K562 (cell line): ENCODE measurements around the gene NF1. TPM values are rescaled to one million over a fixed set of nuclear protein-coding genes. Genes with fewer than 3 reads are reported as not detected.

ENCODE experiments used
- CAMTA2 ChIP-seq: fragments of 250-450 bp; sonication (Bioruptor Pico); conservative IDR thresholded peaks from 2 replicates; pipeline ENCODE4 v1.5.1; 2022
- EP300 ChIP-seq: IDR thresholded peaks from 2 replicates; pipeline ENCODE4 v1.6.1; 2012; ENCODE audit warnings: low read length, improper control_type of control experiment
- GTF3C2 ChIP-seq: IDR thresholded peaks from 3 replicates; pipeline ENCODE4 v1.6.1; 2011; ENCODE audit warnings: borderline replicate concordance, mild to moderate bottlenecking, moderate library complexity; ENCODE audit not compliant: insufficient read length; ENCODE audit errors: extremely low read depth
- MED1 ChIP-seq: sonication (generic); formaldehyde crosslinking; IDR thresholded peaks from 2 replicates; pipeline ENCODE4 v1.8.1; 2023; ENCODE audit warnings: missing genetic modification reagents, borderline replicate concordance
- NR2C2 ChIP-seq, 2 experiments: fragments of 200-800 bp in 1 of 2; sonication (Bioruptor generic) in 1 of 2; sonication (generic) in 1 of 2; formaldehyde crosslinking in 1 of 2; IDR thresholded peaks; 2 replicates each; pipeline versions ENCODE4 v1.6.1 to v1.8.0; 2016 to 2022; ENCODE audit warnings: mild to moderate bottlenecking in 1 of 2, missing compliant biosample characterization in 1 of 2, missing genetic modification characterization in 1 of 2, missing genetic modification reagents in 1 of 2
- PTTG1 ChIP-seq: fragments of 450-650 bp; IDR thresholded peaks from 2 replicates; pipeline ENCODE4 v1.6.1; 2016; ENCODE audit warnings: low read depth, mild to moderate bottlenecking, missing genetic modification characterization, missing compliant biosample characterization
- TFAM ChIP-seq: fragments of 250-450 bp; sonication (Bioruptor Pico); conservative IDR thresholded peaks from 2 replicates; pipeline ENCODE4 v1.5.0; 2021; ENCODE audit warnings: mild to moderate bottlenecking, moderate library complexity
- VEZF1 ChIP-seq: fragments of 200-800 bp; sonication (Bioruptor generic); IDR thresholded peaks from 2 replicates; pipeline ENCODE4 v1.6.1; 2017; ENCODE audit warnings: missing genetic modification characterization, missing compliant biosample characterization
- ZNF354B ChIP-seq: fragments of 250-450 bp; sonication (Bioruptor Pico); IDR thresholded peaks from 2 replicates; pipeline ENCODE4 v1.4.0; 2020
- ZNF436 ChIP-seq: fragments of 250-450, 450-650 bp; sonication (Bioruptor Pico); formaldehyde crosslinking; IDR thresholded peaks from 2 replicates; pipeline ENCODE4 v1.7.0; 2020; ENCODE audit warnings: mild to moderate bottlenecking
- ZNF77 ChIP-seq: fragments of 250-450 bp; sonication (Bioruptor Pico); IDR thresholded peaks from 2 replicates; pipeline ENCODE4 v1.5.0; 2020
- polyA plus RNA-seq, 8 experiments: library from polyadenylated mRNA; depleted of rRNA in 4 of 8; stranded (reverse) in 5 of 8; unstranded in 3 of 8; fragments of >200 nt; fragmentation: Nextera tagmentation in 2 of 8; fragmentation: Illumina TruSeq in 1 of 8; extraction: Ambion mirVana in 2 of 8; extraction: Trizol in 1 of 8; gene quantifications; 2 replicates each; pipeline versions ENCODE4 v1.2.1 to v1.2.3, GENCODE V29; 2011 to 2014; ENCODE audit warnings: inconsistent platforms in 1 of 8, missing spikeins in 1 of 8
- total RNA-seq, 7 experiments: library from RNA; depleted of rRNA in 6 of 7; stranded (reverse); fragments of >200 nt in 6 of 7; fragmentation: Illumina TruSeq in 2 of 7; extraction: Trizol in 2 of 7; gene quantifications; 2 replicates each; pipeline versions ENCODE4 v1.2.1 to v1.2.3, GENCODE V29; 2011 to 2021; ENCODE audit warnings: low replicate concordance in 1 of 7
- TF ChIP-seq, protein P1 (sequence below): fragments of 450-650 bp; formaldehyde crosslinking; IDR thresholded peaks from 2 replicates; pipeline ENCODE4 v1.4.0; 2020; ENCODE audit warnings: mild to moderate bottlenecking, mixed read lengths
- TF ChIP-seq, protein P2 (sequence below), 3 experiments: IDR thresholded peaks in 2 of 3; conservative IDR thresholded peaks in 1 of 3; 2 replicates each; pipeline ENCODE4 v1.5.1; 2011 to 2012; ENCODE audit warnings: low read length in 3 of 3, mild to moderate bottlenecking in 3 of 3, control low read depth in 2 of 3, improper control_type of control experiment in 1 of 3, inconsistent platforms in 1 of 3, low read depth in 1 of 3, mixed read lengths in 1 of 3, moderate library complexity in 1 of 3; ENCODE audit not compliant: insufficient read depth in 2 of 3
- TF ChIP-seq, protein P3 (sequence below): fragments of 450-650 bp; IDR thresholded peaks from 2 replicates; pipeline ENCODE4 v1.7.0; 2016; ENCODE audit warnings: borderline replicate concordance
- TF ChIP-seq, protein P4 (sequence below): IDR thresholded peaks from 2 replicates; pipeline ENCODE4 v1.6.1; 2016; ENCODE audit warnings: missing genetic modification characterization, missing compliant biosample characterization

The NF1 gene
- total and polyA plus RNA-seq, 9 of the 15 experiments (the other 6 are each of a cell fraction or from before 2014, with no cell fraction given): 3.4 to 41.9 (median 24.3) TPM

DNA sequence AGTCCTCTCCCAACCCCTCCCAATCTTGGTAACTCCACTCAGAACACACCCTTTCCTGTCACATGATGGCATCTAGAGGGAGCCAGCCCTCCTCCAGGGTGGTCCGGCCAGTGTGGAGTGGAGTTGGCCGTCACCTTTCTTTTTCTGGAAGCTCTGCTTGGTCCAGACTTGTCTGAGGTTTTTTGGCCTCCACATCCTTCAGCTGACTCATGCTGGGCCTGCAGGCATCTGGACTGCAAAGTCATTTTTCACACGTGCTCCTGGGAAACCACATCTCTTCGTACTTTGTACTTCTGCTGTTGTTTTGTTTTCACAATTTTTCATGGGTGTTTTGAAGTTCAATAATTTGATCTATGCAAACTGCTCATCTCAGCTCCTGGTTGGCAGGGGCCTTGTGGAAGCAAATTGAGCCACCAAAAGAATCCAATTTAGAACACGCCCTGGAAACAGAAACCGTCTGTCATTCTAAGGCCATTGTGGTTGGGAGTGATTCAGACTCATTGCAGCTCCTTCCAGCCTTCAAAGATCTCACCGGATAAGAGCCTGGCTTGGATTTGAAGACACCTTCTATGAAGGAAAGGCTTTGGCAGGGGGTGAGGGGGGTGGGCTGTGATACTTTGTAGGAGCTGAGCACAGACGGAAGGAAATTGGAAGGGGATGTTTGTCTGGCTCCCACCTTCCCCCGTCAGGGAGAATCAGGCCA, 42.4 kb upstream of the NF1 start (continued):
- TF ChIP-seq, protein P1, sequence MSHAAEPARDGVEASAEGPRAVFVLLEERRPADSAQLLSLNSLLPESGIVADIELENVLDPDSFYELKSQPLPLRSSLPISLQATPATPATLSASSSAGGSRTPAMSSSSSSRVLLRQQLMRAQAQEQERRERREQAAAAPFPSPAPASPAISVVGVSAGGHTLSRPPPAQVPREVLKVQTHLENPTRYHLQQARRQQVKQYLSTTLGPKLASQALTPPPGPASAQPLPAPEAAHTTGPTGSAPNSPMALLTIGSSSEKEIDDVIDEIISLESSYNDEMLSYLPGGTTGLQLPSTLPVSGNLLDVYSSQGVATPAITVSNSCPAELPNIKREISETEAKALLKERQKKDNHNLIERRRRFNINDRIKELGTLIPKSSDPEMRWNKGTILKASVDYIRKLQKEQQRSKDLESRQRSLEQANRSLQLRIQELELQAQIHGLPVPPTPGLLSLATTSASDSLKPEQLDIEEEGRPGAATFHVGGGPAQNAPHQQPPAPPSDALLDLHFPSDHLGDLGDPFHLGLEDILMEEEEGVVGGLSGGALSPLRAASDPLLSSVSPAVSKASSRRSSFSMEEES (CRISPR knock-in tag): peak; percentile 28; the same call in 1 of the 2 replicates
- TF ChIP-seq, protein P2, sequence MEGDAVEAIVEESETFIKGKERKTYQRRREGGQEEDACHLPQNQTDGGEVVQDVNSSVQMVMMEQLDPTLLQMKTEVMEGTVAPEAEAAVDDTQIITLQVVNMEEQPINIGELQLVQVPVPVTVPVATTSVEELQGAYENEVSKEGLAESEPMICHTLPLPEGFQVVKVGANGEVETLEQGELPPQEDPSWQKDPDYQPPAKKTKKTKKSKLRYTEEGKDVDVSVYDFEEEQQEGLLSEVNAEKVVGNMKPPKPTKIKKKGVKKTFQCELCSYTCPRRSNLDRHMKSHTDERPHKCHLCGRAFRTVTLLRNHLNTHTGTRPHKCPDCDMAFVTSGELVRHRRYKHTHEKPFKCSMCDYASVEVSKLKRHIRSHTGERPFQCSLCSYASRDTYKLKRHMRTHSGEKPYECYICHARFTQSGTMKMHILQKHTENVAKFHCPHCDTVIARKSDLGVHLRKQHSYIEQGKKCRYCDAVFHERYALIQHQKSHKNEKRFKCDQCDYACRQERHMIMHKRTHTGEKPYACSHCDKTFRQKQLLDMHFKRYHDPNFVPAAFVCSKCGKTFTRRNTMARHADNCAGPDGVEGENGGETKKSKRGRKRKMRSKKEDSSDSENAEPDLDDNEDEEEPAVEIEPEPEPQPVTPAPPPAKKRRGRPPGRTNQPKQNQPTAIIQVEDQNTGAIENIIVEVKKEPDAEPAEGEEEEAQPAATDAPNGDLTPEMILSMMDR (IDR thresholded peaks at IDR 0.05 in 2 of 3, conservative IDR thresholded peaks at IDR 0.05 in 1 of 3; ENCODE audit: insufficient read depth in 2 of 3, low read depth in 1 of 3, low read length in 3 of 3): no peak
- TF ChIP-seq GTF3C2 (no peak), PTTG1 (tag) (no peak), MED1 (no peak), ZNF77 (CRISPR knock-in tag) (no peak), NR2C2 (CRISPR knock-in tag; IDR thresholded peaks at IDR 0.05) (no peak), NR2C2 (tag; IDR thresholded peaks at IDR 0.05) (peak; percentile 68; the same call in 1 of the 2 replicates), VEZF1 (CRISPR knock-in tag) (no peak), TFAM (CRISPR knock-in tag) (no peak), ZNF436 (CRISPR knock-in tag) (no peak), ZNF354B (CRISPR knock-in tag) (no peak; the same call in 1 of the 2 replicates), CAMTA2 (CRISPR knock-in tag) (no peak), EP300 (no peak)
- TF ChIP-seq, protein P3, sequence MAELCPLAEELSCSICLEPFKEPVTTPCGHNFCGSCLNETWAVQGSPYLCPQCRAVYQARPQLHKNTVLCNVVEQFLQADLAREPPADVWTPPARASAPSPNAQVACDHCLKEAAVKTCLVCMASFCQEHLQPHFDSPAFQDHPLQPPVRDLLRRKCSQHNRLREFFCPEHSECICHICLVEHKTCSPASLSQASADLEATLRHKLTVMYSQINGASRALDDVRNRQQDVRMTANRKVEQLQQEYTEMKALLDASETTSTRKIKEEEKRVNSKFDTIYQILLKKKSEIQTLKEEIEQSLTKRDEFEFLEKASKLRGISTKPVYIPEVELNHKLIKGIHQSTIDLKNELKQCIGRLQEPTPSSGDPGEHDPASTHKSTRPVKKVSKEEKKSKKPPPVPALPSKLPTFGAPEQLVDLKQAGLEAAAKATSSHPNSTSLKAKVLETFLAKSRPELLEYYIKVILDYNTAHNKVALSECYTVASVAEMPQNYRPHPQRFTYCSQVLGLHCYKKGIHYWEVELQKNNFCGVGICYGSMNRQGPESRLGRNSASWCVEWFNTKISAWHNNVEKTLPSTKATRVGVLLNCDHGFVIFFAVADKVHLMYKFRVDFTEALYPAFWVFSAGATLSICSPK: no peak
- TF ChIP-seq, protein P4, sequence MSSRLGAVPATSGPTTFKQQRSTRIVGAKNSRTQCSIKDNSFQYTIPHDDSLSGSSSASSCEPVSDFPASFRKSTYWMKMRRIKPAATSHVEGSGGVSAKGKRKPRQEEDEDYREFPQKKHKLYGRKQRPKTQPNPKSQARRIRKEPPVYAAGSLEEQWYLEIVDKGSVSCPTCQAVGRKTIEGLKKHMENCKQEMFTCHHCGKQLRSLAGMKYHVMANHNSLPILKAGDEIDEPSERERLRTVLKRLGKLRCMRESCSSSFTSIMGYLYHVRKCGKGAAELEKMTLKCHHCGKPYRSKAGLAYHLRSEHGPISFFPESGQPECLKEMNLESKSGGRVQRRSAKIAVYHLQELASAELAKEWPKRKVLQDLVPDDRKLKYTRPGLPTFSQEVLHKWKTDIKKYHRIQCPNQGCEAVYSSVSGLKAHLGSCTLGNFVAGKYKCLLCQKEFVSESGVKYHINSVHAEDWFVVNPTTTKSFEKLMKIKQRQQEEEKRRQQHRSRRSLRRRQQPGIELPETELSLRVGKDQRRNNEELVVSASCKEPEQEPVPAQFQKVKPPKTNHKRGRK: no peak
